Activated CD4-positive, CD25-positive, alpha-beta regulatory T cell (primary cell): ENCODE results near the gene ANO7.
A peak's percentile ranks its signal among the peaks of the same experiment; 100 is the strongest.

Experiments
- DNase-seq, 4 experiments: peaks; one replicate each; lab custom pipeline; 2025; lab: John Stamatoyannopoulos, UW

ANO7 gene

DNA sequence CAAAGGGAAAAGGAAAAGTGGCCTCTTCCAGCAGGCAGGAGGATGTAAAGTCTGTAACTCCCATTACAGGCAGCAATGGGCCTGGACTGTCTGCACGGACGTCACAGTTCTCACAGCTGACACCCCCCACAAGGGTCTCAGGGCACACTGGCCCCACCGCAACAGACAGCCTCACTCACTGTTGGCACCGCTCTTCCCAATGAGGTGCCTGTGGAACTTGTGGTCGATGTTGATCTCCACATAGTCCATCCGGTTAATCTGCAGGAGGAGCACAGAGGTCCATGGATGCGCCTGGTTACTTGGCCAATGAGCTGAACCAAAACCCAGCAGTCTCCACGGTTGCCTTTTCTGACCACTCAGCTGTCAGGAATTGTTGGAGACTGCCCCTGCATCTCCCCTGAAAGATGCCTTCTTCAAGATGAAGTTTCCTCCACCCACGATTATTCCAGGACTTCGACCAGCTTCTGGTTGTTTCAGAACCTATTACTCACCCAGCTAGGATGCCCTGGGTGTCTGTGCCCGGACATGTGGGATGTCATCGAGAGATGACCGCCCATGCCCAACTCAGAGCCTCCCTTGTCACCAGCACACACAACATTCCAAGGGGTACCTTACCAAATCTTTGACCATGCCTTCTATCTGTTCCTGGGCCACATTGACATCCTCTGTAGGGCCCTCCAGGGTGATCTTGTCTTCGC, 64.5 kb downstream of the ANO7 start:
- no peak for DNase-seq

DNA sequence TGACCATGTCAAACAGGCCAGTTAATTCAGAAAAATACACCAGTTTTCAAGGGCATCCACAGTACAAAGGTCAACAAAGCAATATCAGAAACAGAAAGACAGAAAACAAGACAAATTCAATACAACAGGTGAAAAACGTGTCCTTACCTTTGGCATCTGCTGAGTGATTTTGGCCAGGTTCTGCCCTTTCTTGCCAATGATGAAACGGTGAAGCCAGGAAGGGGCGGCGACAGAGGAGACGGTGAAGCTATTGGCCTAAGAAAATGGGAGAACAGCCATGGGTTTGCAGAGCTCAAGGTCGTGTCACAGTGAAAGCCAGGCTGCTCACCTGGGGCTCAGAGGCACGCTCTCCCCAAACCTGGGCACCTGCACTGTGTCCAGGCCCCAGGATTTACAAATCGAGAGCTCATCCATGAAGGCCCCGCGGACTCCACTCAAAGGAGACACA, 66.5 kb downstream of the ANO7 start:
- no peak for DNase-seq

DNA sequence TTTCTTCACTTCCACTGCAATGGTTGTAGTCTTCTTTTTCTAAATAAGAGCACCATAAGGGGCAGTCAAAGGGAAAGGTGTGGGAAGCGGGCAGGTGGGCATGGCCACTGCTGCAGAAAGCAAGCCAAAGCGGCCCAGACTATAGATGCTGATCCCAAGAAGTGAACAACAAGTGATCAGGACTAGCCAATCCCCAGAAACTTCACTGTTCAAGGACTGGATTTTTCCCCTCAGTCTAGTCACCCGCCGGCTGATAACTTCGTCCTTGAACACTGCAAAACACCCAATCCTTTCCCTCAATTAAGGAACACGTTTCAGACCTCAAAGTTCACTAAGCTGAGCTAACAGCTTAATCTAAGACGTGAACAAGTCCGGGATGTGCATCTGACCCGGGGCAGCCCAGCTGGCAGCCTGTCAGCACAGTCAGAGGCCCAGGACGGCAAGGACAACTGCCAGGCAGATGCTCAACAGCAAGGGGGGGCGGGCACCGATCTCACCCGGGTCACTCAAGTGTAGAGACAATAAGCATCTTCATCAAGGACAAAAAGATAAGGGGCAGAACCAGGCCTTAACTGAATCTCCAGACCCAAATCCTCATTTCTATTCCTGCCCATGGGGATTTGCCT, 67.2 kb downstream of the ANO7 start:
- no peak for DNase-seq

DNA sequence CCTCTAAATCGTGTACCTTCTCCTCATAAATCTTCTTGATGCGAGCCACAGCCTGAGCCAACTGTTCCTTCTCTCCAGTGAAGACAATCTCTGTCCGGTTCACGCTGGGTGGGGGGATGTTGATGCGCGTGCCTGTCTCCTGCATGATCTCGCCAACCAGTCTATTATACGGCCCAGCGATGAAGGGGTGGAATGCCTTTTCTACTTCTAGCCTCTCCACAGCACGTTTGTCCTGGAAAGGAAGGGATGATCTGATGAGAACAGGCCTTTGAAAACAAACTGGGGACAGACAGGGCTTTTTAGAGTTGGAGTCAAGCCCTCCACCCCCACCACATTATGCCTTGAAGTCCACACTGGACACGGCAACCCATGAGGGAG, 67.7 kb downstream of the ANO7 start:
- no peak for DNase-seq

DNA sequence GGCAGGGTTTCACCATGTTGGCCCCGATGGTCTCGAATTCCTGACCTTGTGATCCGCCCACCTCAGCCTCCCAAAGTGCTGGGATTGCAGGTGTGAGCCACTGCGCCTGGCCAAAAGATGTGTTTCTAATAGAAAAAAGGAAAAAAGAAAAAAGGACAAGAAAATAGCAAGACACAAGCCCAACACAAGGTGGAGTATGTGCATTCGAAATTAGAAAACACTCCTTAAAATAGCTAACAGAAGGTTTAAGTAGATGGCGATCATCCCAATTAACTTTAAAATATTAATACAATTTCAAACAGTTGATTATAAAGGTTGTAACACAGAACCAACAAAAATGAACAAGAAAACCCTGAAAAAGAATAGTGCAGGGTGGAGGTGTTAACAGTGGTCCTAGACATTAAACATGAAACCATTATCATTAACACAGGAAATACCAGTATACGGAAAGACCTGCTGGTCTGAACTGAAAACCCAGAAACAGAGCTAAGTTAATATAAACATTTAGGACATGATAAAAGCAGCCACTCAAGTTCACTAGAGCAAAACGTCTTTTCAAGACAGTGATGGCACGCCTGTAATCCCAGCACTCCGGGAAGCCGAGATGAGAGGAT, 69.0 kb downstream of the ANO7 start:
- DNase-seq = no peak

DNA sequence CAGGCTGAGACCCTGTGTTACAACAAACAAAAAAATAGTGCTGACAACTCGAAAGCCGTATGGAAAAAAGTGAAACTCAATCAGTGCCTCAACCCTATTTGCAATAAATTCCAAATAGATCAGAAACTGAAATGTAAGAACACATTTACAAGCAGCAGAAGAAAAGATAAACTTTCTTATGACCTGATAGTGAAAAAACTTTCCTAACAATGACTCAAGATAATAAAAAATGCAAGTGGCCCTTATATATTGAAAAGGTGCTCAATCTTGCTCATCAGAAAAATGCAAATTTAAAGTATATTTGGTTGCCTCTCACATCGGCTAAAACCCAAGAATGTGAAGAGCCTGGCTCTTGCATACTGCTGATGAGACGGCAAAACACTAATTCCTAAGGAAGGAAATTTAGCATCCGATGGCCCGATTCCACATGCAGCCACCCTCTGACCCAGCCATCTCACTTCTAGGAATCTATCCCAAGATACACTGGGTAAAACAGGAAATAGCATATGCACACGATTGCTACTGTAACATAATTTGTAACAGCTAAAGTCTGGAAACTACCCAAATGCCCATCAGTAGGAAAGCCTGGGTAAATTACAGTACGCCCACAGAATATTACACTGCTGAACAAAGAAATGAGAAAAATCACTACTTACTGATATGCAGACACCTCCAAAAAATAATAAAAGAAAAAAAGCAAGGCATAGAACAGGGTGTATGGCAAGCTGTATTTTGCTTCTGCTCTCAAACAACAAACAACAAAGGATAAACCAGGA, 70.2 kb downstream of the ANO7 start:
- DNase-seq = no peak

DNA sequence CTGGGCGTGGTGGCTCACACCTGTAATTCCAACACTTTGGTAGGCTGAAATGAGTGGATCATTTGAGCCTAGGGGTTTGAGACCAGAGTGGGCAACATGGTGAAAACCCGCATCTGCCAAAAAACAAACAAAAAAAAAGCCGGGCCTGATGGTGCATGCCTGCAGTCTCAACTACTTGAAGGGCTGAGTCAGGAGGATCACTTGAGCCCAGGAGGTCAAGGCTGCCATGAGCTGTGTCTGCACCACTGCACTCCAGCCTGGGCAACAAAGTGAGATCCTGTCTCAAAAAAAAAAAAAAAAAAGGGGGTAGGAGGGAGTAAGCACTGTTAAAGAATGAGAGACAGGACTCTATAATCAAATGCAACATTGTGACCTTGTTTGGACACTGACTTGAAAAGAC, 72.4 kb downstream of the ANO7 start:
- no peak for DNase-seq

DNA sequence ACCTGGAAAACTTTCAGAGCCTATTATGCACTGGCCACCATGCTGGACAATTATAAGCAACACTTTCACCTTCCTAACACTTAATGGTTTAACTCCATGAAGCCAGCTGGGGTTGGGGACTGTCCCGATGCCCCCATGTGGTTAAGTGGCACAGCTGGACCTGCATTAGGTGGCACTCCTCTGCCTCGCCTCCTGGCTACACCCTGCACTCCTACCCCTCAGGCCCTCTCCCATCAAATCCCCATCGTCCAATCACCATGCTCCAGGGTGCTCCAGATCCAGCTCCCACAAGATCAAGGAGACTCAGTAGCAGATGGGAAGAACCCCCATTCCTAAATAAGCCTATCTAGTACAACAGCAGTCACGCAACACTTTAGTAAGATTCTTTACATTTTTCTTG, 73.2 kb downstream of the ANO7 start:
- DNase-seq = no peak

DNA sequence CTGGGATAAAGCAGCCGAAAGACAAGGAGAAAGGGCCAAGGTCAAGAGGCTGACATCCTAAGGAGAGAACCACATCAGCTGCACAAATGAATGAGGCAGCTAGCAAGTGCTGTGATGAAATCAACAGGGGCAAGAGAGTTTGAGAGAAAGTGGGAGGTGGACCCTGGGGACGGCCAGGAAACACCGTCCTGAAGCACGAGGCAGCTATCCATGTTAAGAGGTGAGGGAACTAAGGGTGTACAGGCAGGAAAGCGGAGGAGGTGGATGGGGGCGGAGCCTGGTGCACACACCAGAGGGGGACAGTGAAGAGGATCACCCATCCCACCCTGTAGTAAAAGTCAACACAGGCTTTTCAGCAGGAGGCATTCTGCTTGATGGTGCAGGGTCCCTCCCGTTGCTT, 74.6 kb downstream of the ANO7 start:
- no peak for DNase-seq

DNA sequence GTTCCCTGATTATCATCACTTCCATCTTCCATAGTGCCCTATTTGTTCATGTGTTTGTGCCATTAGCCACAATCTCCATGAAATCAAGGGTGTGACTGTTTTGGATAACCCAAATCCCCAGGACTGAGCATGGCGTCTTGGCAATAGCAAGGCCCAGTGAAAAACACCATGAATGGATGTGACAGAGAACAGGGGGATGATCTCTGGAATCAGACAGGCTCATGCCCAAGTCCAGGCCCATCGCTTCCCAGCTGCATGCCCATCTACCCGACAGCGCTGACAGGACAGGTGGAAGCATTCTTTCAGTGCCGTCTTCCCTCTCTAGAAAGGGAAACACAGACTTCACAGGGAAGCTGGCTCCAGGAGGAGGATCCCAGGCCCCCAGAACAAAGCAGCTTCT, 77.0 kb downstream of the ANO7 start:
- no peak for DNase-seq

DNA sequence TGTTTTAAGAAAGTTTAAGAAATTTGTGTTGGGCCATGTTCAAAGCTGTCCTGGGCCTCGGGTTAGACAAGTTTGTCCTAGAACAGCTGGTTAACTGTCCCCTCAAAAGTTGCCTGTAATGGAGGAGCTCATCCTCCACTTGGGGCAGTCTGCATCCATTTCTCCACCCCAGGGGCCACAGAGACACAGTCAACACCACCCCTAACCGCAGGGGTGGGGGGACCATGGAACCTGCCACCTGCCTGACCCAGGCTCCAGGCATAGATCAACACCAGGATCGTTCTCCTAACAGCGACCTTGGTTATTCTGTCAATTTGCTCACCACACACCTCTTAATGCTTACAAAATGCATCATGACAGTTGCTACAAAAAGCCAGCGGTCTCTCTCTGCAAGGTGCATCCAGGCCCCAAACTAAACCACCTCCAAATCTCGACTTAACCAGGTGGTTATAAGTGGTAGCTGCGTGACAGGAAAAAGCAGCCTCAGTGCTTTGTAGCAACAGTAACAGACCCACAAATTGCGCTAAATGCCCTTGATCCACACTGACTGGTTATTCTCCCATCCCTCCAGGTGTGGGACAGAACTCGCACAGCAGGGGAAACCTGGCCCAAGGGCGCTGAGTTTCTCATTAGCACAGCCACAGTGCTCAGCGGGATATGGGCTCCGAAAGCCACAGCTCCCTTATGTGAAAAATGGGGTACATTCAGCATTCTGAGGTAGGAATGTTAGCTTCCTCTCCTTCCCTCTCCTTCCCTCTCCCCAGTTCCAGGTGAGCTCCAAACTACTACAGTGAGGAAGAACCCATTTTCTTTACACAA, 79.0 kb downstream of the ANO7 start:
- DNase-seq = no peak

DNA sequence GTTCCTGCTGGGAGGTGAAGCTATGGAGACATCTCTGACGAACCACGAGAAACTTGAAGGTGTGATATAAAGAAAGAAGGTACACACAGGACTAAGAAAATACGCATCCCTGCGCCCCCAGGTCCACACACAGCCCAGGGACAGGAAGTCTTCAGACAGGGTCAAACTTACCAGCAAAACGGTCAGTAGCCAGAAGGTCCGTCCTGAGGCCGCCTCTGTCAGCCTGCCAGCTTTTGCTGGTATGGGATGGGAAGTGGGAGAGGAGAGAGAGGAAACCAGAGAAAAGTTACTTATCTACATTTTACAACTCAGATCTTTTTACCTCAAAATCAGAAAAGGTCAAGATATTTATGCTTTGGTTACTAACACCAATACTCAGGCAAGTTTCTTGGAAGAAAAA, 79.8 kb downstream of the ANO7 start:
- DNase-seq = no peak

DNA sequence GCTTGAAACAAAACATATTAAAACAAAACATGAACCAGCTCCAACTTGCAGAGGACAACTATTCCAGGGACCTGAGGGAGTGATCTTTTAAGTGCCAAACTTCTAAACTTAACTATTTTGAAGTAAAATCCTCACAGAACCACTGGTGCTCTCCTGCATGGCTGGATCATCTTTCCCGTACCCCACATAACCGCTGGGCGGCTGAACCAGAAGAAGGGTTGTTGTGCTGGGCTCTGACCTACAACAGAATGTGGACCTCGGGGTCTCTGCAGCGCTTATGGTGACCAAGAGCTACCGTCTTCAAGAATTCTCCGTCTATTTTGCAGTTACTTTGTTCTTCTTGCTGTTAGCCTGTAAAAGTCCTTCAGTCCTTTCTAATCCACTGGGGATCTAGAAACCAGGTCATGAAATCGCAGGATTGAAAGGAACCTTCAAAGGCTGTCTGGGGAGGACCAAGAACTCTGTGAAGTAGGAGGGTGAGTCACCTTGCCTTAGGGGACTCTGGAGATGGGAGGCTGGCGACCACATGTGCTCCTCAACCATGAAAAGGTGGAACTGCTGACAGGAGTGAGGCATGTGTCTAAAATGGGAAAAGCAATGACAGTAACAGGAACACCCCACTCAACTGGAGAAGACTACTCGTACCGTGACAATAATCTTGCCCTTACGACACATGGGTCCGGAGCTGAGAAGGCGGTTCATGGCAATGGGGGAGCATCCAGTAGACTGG, 80.4 kb downstream of the ANO7 start:
- no peak for DNase-seq

DNA sequence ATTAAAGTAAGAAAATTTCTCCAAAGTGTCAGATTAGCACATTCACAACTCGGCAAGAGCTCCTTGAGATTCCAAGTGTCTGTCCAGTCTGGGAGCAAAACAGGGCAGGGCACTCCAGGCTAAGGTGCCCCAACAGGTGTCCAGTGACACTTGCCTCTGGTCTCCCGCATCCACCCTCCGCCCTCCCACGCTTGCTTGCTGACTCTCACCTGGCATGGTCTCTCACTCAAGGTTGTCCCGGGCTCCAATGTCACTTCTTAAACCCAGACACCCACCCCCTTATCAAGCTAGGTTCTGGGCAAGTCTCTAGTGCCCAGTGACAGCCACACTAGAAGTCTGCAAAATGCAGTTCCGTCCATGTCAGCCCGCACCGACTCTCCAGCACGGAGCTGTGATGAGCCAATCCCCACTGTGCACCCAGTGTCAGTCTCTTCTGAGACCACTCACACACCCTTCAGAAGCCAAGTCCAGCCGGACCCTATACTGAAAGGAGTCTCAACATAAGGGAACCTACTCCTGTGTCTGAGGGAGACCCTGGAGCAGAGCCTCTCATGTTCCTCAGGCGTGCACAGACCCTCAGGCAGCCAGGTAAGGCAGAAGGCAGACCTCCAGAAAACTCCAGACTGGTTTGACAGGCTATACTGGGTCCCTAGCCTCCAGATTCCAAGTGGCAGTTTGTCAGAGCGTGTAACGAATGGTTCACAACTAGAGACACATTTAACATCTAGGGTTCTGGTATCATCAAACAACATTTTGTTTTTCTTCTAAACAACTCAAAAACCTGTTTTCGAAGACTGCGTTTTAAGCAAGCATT, 81.4 kb downstream of the ANO7 start:
- DNase-seq = no peak

DNA sequence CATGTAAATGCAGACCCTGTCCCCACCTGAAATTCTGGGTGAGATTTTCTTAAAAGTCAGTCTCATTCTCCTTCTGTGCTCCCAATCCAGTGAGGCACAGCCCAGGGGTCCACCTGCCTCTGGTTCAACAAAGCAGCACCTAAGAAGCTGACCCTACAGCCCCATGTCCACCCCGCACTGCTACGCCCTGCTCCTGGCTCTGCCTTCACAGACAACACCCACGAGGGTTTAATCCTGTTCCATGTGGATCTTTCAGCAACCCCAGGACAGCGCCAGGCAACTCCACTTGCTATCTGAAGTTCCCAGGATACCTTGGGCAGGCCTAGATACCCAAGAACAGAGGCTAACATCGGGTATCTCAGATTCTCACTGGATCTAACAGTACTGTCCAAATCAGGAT, 82.1 kb downstream of the ANO7 start:
- no peak for DNase-seq

DNA sequence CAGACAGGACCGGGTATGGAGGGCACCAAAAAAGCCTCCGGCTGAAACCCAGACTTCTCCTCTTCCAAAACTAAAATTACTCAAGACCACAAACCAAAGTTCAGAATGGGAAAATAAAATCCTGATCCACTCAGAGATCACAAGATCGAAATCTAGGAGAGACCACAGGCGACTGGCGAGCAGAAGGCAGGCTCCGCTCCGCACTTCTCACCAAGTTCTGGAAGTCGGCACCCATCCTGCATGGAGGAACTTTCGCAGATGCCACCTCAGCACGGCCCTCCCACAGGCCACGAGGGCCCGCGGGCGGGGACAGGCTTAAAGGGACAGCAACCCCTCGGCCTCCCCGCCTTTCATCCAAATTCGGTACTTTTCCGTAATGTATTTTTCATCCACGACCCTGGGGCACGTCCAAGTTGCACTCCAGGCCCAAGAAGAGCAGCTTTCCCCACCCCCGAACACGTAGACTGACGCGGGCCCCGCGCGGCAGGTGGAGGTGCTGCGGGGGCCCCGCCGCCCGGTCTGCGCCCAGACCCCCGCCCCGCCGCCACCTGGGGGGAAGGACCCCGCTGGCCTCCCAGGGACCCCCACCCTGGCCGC, 83.3 kb downstream of the ANO7 start:
- DNase-seq = peak in 2 of 4 experiments; percentile 23 to 30

DNA sequence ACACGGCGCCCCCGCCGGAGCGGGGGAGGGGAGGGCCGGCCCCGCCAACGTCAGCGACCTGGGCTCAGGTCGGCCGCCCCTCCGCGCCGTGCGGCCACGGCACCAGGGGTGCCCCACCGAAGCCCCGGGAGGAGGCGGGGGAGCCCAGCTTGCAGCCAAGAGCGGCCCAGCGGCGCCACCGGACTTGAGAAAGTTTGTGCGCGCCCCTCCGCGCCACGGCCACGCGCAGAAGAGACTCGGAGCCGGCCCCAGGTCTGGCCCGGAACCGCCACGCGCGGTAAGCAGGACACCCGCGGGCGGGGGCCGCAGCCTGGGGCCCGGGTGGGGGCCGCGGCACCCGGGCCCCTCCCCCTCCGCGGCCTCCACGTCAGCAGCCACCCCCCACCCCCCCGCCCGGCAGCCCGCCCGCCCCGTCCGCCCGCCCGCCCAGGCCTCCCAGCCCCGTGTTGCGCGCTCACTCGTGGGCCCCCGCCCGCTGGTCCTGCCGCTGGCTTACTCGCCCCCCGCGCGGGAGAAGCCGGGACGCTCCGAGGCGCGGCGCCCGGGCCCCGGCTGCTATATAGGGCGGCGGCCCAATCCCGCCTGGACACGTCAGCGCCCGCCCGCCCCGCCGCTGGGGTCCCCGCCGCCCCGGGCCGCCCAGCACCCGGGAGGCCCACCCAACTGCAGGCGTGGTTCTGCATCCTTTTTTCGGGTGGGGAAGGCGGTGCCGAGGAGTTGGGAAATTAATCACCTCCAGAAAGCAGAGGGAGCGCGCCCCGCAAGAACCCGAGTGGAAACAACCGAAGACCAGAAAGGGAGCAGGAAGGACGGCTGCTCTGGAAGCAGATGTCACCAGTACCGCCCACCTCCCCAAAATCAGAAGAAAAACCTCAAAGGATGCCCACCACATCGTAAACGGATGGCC, 84.1 kb downstream of the ANO7 start:
- peak in 1 of 4 experiments; percentile 15 for DNase-seq

DNA sequence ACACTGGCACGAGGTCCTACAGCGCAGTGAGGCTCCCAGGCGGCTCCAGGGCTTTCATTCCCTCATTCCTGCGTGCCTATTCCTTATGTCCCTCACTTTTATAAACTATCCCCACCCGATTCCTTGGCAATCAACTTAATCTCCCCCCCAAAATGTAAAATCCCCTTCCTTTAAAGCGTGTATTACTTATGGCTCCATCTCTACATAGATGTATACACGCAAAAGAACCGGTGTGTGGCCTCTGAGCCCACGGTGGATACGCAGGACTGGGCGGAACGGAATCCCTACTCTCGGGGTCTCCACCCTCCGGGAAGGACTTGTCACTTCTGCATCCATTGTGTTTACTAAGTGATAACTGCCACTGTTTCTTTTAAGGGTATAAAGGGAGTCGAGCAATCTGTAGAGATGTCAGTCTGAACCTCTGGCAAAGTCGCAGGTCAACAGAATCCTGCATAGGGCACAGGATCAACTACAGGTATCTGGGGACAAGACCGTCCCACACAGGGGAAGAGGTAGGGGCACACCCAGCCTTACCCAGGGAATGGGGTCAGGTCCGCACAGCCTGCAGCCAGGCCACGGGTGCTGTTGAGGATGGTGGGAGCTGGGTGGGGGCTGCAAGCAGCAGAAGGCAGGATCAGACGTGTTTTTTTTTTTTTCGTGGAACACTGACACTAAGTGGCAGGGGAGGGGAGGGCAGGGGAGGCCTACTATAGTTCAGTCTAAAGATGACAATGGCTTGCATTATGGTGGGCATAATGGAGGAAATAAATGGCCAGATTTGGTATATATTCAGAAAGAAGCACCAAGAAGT, 84.9 kb downstream of the ANO7 start:
- no peak for DNase-seq
